ENCODE measurements around the gene TMEM168.

The TMEM168 gene

GRCh38 chr7:112789817-112790585, at the start of gene TMEM168 (continued):
- peak; percentile 92 for TF ChIP-seq ZNF398 (tag by site-specific recombination; IDR thresholded peaks at IDR 0.05)
- no peak for TF ChIP-seq ZNF274 (IDR thresholded peaks at IDR 0.05; ENCODE audit: low read length)
- TF ChIP-seq ZNF274 (tag by site-specific recombination; IDR thresholded peaks at IDR 0.05; ENCODE audit: borderline replicate concordance) = no peak
- no peak for TF ChIP-seq ZNF202 (tag by site-specific recombination; IDR thresholded peaks at IDR 0.05; ENCODE audit: borderline replicate concordance)
- TF ChIP-seq ZBTB11 (tag by site-specific recombination; conservative IDR thresholded peaks at IDR 0.05; ENCODE audit: low read depth) = peak; percentile 31; the same call in 1 of the 2 replicates
- TF ChIP-seq HOXA7 (CRISPR knock-in tag; IDR thresholded peaks at IDR 0.05; ENCODE audit: borderline replicate concordance) = no peak; the same call in 1 of the 2 replicates
- TF ChIP-seq ZNF449 (tag by site-specific recombination; IDR thresholded peaks at IDR 0.05) = peak; percentile 37; the same call in 1 of the 2 replicates
- TF ChIP-seq ZNF248 (tag by site-specific recombination; IDR thresholded peaks at IDR 0.05) = no peak
- no peak for TF ChIP-seq ZNF549 (tag by site-specific recombination; IDR thresholded peaks at IDR 0.05)
- TF ChIP-seq ZNF777 (tag by site-specific recombination; IDR thresholded peaks at IDR 0.05; ENCODE audit: borderline replicate concordance) = peak; percentile 98
- no peak for TF ChIP-seq ZNF214 (tag by site-specific recombination; IDR thresholded peaks at IDR 0.05; ENCODE audit: borderline replicate concordance)
- no peak for TF ChIP-seq ZNF701 (tag by site-specific recombination; IDR thresholded peaks at IDR 0.05)
- peak; percentile 35; the same call in 1 of the 2 replicates for TF ChIP-seq ZNF221 (tag by site-specific recombination; IDR thresholded peaks at IDR 0.05; ENCODE audit: borderline replicate concordance)
- no peak for TF ChIP-seq ZNF791 (tag by site-specific recombination; IDR thresholded peaks at IDR 0.05)
- TF ChIP-seq IKZF3 (tag by site-specific recombination; IDR thresholded peaks at IDR 0.05) = peak; percentile 48
- TF ChIP-seq ZNF596 (tag by site-specific recombination; IDR thresholded peaks at IDR 0.05) = 0 out of 2 replicates have a peak, but pooled peaks have one; percentile 11
- no peak for TF ChIP-seq ZBTB49 (tag by site-specific recombination; IDR thresholded peaks at IDR 0.05; ENCODE audit: low read depth)
- 0 out of 2 replicates have a peak, but pooled peaks have one; percentile 46 for TF ChIP-seq ZNF645 (tag by site-specific recombination; IDR thresholded peaks at IDR 0.05)
- TF ChIP-seq PATZ1 (tag by site-specific recombination; IDR thresholded peaks at IDR 0.05) = peak; percentile 77
- TF ChIP-seq ZNF266 (tag by site-specific recombination; IDR thresholded peaks at IDR 0.05; ENCODE audit: low read depth) = no peak
- no peak for TF ChIP-seq ZNF157 (tag by site-specific recombination; IDR thresholded peaks at IDR 0.05)
- peak; percentile 77 for TF ChIP-seq ZNF341 (tag by site-specific recombination; IDR thresholded peaks at IDR 0.05; ENCODE audit: low read depth)
- no peak for TF ChIP-seq ZNF768 (tag by site-specific recombination; IDR thresholded peaks at IDR 0.05)
